Spleen (tissue), 7 donors: ENCODE measurements around the gene S100A1.

Experiments
- POLR2A ChIP-seq, 3 donors: fragments of 450-650 bp; IDR thresholded peaks; one replicate each; pipeline ENCODE4 v1.5.1; 2017; ENCODE audit warnings: antibody characterized with exemption in 3 of 3, mild to moderate bottlenecking in 1 of 3
- TF ChIP-seq, protein P1 (sequence below), 11 experiments: fragments of 200-600 bp in 7 of 11; fragments of 450-650 bp in 4 of 11; sonication (generic) in 4 of 11; IDR thresholded peaks in 8 of 11; conservative IDR thresholded peaks in 3 of 11; 1 replicate in 7 of 11; 2 replicates in 4 of 11; pipeline versions ENCODE4 v1.4.0 to v1.8.0; 2016 to 2021; ENCODE audit warnings: antibody characterized with exemption in 11 of 11, inconsistent platforms in 4 of 11, mild to moderate bottlenecking in 1 of 11
- donor health status: DM: no; HTN: no; CAD: no; lungs with moderate emphysema.
- donor health status: DM: no; HTN: no; CAD: no.
- donor health status: DM: no; HTN: no; CAD: no.

DNA sequence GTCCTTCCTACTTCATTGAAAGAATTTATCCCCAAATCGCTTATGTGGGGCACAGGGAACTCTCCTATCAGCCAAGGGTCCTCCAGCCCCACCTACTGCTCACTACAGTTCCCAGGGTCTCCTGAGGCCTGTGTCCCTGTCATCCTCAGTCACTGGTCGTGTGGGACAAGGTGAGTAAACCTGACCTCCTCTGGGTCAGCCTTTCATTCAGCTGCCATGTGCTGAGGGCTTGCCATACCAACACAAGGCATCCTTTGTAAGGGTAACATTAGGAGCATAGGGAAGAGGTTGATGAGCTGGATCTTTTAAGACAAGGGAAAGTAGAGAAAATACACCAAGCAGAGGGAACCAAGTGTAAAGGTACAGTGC, 19.1 kb downstream of the S100A1 start:
- TF ChIP-seq POLR2A (IDR thresholded peaks at IDR 0.05): no peak
- TF ChIP-seq, protein P1, sequence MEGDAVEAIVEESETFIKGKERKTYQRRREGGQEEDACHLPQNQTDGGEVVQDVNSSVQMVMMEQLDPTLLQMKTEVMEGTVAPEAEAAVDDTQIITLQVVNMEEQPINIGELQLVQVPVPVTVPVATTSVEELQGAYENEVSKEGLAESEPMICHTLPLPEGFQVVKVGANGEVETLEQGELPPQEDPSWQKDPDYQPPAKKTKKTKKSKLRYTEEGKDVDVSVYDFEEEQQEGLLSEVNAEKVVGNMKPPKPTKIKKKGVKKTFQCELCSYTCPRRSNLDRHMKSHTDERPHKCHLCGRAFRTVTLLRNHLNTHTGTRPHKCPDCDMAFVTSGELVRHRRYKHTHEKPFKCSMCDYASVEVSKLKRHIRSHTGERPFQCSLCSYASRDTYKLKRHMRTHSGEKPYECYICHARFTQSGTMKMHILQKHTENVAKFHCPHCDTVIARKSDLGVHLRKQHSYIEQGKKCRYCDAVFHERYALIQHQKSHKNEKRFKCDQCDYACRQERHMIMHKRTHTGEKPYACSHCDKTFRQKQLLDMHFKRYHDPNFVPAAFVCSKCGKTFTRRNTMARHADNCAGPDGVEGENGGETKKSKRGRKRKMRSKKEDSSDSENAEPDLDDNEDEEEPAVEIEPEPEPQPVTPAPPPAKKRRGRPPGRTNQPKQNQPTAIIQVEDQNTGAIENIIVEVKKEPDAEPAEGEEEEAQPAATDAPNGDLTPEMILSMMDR (IDR thresholded peaks at IDR 0.05 in 8 of 11, conservative IDR thresholded peaks at IDR 0.05 in 3 of 11): no peak
